GM10266 (cell line): ENCODE results near the gene VOPP1.

ENCODE experiments used
- DNase-seq: peaks from one replicate; pipeline ENCODE4 v3.0.0; 2012; ENCODE audit errors: extremely low spot score
- TF ChIP-seq, protein P1 (sequence below): IDR thresholded peaks from 2 replicates; pipeline ENCODE4 v1.5.1; 2012; ENCODE audit warnings: mild to moderate bottlenecking, low read depth; ENCODE audit not compliant: control insufficient read depth, insufficient read depth; ENCODE audit errors: missing control alignments

Gene VOPP1

DNA sequence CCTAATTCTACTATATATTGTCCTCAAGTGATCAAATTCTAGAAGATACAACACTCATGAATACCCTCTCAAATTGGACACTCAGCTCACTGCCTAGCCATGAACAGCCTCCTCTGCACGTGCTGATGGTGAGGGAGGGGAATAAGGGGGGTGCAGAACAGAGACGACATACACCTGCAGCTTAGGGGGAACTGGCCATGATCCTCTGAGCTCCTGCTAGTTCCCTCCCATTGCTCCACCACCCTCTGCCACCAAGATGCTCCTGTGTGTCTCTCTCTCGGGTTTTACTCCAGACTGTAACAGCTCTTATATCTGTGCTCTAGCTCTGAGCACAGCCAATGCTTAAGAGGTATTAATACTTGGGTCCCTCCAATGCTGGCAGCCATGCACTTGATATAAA lies 70.7 kb downstream of the VOPP1 start:
- no peak for DNase-seq
- TF ChIP-seq, protein P1, sequence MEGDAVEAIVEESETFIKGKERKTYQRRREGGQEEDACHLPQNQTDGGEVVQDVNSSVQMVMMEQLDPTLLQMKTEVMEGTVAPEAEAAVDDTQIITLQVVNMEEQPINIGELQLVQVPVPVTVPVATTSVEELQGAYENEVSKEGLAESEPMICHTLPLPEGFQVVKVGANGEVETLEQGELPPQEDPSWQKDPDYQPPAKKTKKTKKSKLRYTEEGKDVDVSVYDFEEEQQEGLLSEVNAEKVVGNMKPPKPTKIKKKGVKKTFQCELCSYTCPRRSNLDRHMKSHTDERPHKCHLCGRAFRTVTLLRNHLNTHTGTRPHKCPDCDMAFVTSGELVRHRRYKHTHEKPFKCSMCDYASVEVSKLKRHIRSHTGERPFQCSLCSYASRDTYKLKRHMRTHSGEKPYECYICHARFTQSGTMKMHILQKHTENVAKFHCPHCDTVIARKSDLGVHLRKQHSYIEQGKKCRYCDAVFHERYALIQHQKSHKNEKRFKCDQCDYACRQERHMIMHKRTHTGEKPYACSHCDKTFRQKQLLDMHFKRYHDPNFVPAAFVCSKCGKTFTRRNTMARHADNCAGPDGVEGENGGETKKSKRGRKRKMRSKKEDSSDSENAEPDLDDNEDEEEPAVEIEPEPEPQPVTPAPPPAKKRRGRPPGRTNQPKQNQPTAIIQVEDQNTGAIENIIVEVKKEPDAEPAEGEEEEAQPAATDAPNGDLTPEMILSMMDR = no peak

DNA sequence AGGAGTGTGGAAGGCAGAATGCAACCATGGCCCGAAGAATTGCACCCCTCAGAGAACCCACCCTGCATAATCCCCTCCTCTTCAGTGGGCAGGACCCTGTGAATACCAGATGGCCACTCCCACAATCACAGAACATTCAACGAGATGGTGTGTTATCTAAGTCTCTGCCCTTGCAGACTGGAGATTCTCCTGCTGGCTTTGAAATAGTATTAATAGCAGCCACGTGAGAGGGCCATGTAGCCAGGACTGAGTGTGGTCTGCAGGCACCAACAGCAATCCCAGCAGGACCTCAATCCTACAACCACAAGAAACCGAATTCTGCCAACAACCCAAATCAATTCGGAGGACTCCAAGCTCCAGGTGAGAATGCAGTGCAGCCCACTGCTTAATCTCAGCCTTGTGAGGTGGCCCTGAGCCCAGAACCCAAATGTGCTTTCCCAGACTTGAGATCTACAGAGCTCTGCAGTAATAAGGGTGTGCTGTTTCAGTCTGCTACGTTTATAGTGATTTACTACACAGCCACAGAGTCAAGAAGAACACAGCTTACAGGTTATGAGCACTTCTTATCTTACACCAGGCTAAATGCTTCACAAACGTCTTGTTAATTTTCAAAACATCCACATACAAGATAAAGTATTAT lies 72.1 kb downstream of the VOPP1 start:
- TF ChIP-seq, protein P1 = no peak
- DNase-seq = no peak

DNA sequence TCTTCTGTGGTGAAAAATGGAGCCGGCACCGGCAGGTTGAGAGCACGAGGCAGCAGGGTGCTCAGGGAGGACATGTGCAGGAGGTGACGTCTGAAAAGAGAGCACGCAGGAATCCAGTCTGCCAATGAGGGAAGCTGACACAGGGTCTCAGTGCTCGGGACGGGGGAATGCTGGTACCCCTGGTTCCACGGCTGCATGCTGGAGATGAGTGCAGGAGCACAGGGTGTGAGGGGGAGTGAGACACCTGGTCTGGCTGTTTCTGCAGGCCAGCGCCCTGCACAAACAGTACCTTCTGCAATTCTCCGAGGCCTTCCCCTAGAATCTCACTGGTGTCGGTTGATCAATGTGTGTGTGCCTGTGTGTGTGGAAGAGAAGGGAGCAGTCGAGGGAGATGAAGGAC lies 72.7 kb downstream of the VOPP1 start:
- DNase-seq = no peak
- TF ChIP-seq, protein P1 = no peak

DNA sequence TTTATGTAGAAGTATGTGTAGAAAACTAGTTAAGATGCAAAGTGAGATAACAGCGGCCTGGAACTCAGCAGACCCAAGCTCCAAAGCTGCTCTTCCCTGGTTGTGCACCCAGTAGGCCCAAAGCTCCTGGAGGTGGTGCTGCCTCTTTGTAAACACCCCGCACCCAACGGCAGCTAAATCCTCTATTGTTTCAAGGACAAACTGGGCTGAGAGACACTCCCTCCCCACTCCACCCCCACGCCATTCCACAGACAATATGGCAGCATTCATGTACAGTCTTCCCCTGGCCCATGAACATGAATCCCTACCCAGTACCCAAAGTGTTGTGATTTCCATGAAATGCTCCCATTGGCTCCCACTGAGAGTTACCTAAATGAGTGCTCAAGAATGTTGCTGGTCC lies 73.5 kb downstream of the VOPP1 start:
- no peak for DNase-seq
- TF ChIP-seq, protein P1 = no peak

DNA sequence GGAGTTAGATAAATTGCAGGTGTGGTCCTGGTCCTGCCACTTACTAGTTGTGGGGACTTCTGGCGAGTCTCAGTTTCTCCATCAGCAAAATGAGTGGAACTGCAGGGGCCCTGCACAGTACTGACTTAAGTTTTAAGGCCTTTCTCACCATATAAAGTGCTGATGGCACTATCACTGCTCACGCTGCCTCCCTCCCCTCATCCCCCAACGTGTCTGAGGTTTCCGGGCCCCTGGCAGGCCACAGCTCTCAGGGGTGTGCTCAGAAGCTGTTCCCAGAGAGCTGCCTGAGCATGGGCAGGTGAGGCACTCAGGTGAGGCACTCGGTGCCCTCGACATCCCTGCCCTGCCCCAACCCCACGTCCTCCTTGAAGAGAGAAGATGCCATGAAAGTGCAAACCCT lies 74.2 kb downstream of the VOPP1 start:
- TF ChIP-seq, protein P1 = no peak

DNA sequence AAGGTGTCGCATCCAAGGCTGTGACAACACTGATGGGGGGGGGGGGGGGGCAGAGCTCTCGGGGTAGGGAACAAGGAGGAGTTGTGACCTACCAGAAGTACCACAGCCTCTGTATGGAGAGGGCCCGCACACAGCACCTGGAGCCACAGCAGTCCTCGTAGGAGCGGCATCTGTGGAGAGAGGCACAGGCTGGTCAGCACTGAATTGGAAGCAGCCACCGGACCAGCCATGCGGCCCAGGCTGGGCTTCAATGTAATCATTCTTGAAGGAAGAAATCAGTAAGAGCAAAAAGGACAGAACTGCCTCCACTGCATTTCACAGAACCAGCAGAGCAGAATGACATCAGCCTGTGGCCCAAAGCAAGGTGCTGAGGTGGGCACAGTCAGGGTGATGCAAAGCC lies 74.8 kb downstream of the VOPP1 start:
- TF ChIP-seq, protein P1 = no peak
- DNase-seq = no peak

More for the DNA sequence above, 74.2 kb downstream of the VOPP1 start:
- DNase-seq = no peak

DNA sequence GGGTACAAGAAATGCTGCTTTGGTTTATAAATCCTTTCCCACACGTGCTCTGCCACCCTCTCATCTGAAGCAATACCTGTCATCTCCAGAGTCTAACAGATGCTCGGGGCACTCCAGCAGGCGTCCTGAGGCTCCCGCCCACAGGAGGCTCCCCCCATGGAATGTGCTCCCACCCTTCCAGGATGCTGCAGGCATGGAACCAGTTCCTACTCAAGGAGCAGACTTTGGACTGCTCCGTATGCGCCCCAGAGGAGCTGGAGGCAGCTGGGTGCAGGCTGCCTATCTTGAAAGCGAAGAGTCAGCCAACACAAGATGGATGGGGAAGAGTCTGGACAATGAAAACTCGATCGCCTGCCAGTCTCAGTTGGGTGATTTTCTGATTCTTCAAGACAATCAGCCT lies 75.4 kb downstream of the VOPP1 start:
- TF ChIP-seq, protein P1 = no peak

More for the DNA sequence above, 75.4 kb downstream of the VOPP1 start:
- no peak for DNase-seq
